Subcutaneous abdominal adipose tissue (tissue), 5 donors: Measurements from ENCODE around the gene SPRTN.
"Not testable (repeated sequence)": the region's sequence is repeated elsewhere in the genome, so short reads cannot be mapped to it uniquely, and the experiment has no call there.

Experiments used
- H3K27ac ChIP-seq: one replicate; pipeline ENCODE4 v1.7.0; 2013; ENCODE audit warnings: low read depth, mild to moderate bottlenecking, inconsistent platforms, low read length, moderate library complexity
- H3K27me3 ChIP-seq, 5 donors: one replicate each; pipeline ENCODE4 v1.7.0; 2013; ENCODE audit warnings: low read length in 5 of 5, inconsistent platforms in 1 of 5; ENCODE audit not compliant: control insufficient read depth in 5 of 5, insufficient read depth in 4 of 5
- H3K36me3 ChIP-seq, 5 donors: one replicate each; pipeline ENCODE4 v1.7.0; 2013; ENCODE audit warnings: low read length in 5 of 5; ENCODE audit not compliant: control insufficient read depth in 5 of 5, insufficient read depth in 5 of 5
- H3K4me1 ChIP-seq, 5 donors: one replicate each; pipeline ENCODE4 v1.7.0; 2013; ENCODE audit warnings: low read length in 5 of 5, mild to moderate bottlenecking in 3 of 5, moderate library complexity in 1 of 5; ENCODE audit not compliant: control insufficient read depth in 5 of 5, insufficient read depth in 5 of 5
- H3K4me3 ChIP-seq, 5 donors: one replicate each; pipeline ENCODE4 v1.7.0; 2013; ENCODE audit warnings: low read length in 5 of 5, low read depth in 1 of 5
- H3K9ac ChIP-seq, 5 donors: one replicate each; pipeline ENCODE4 v1.7.0; 2013; ENCODE audit warnings: low read length in 5 of 5, mild to moderate bottlenecking in 4 of 5, moderate library complexity in 3 of 5
- H3K9me3 ChIP-seq, 5 donors: one replicate each; pipeline ENCODE4 v1.7.0; 2013; ENCODE audit warnings: low read length in 5 of 5; ENCODE audit not compliant: control insufficient read depth in 5 of 5
- donor health status: healthy.
- donor health status: healthy.
- donor health status: healthy.
- donor health status: healthy.
- donor health status: healthy.

Gene SPRTN

GRCh38 chr1:231334952-231335351 is 3.1 kb upstream of the SPRTN start:
- peak overlapping the region in 3 of 5 donors; percentile 34 to 99 (median 42) for H3K4me3 ChIP-seq
- peaks cover 0 to 2% (median 0%) of the 10 kb centered on the region in 5 donors for H3K36me3 ChIP-seq
- peaks cover 12 to 66% (median 61%) of the 10 kb centered on the region in 5 donors for H3K4me1 ChIP-seq
- H3K9me3 ChIP-seq, result no peaks in the 10 kb centered on the region
- peak overlapping the region in 3 of 5 donors; percentile 14 to 57 (median 55) for H3K9ac ChIP-seq
- H3K27ac ChIP-seq, result no peak overlapping the region
- no peaks in the 10 kb centered on the region for H3K27me3 ChIP-seq

- H3K4me3 ChIP-seq, result peak overlapping the region; percentile 87 to 99 (median 96)
- H3K36me3 ChIP-seq, result peaks cover 0 to 3% (median 0%) of the 10 kb centered on the region in 5 donors
- H3K27ac ChIP-seq, result no peak overlapping the region
- H3K9ac ChIP-seq, result peak overlapping the region in 4 of 5 donors; percentile 34 to 99 (median 94)
- peaks cover 12 to 66% (median 61%) of the 10 kb centered on the region in 5 donors for H3K4me1 ChIP-seq
- H3K27me3 ChIP-seq, result no peaks in the 10 kb centered on the region
- H3K9me3 ChIP-seq, result no peaks in the 10 kb centered on the region
Measured at GRCh38 chr1:231335663-231336602, 2.2 kb upstream of the SPRTN start.

DNA sequence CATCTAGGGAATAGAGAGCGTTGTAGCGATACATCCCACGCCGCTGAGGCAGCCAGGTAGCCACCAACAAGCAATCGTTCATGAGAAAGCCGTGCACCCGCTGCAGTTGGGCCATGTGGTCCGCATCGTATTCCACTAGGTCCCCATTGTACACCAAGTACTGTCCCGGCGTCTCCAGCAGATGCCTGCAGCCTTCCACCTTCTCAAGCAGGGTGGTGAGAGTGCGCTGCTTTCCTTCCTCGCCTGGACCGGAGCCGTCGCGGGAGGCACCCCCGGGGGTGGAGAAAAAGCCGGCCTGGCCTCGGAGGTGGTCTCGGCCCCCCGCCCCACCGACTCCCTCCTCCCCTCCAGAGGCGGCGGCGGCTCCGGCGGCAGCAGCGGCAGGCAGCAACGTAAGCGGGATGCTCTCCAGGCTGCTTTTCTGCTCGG is 1.0 kb upstream of the SPRTN start:
- Histone ChIP-seq H3K4me1 (peaks cover 12 to 66% (median 61%) of the 10 kb centered on the region in 5 donors), H3K9me3 (no peaks in the 10 kb centered on the region), H3K27me3 (no peaks in the 10 kb centered on the region), H3K4me3 (peak overlapping the region; percentile 87 to 99 (median 96)), H3K9ac (peak overlapping the region; percentile 19 to 99 (median 98)), H3K27ac (peak overlapping the region; percentile 81), H3K36me3 (peaks cover 0 to 5% (median 3%) of the 10 kb centered on the region in 5 donors)

DNA sequence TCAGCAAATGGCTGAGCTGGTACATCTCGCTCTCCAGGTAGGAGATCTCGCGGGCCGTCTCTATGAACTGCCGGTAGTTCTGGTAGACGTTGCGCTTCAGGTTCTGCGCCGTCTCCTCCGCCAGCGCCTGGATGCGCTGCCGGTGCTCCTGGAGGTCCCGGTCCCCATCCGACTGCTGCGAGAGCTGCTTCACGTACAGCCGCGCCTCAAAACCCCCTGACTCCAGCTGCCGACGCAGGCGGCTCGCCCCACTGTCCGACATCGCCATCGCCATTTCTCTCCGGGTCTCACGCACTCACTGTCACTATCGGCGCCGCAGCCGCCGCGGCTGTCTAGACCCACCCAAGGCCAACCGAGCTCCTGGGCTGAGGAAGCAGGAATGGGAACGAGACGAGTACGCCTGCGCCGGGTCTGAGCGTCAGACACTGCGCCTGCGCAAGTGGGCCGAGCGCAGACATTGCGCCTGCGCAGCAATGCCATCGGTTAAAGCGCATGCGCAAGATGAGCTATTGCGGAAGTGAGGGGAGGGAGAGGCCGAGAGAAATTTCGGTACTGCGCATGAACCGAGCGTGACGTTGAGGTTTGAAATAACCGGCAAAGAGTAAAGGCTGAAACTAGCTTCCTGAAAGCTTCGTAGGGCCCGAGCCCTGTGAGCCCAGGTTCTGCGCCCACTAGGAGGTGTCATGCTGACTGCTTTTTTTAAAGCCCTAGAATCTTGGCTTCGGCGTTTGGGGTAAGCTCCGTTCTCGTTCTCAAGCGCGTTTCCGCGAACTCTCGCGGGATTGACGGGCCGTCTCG is 422 bp upstream of the SPRTN start, which contains the start of gene EXOC8:
Gene EXOC8, minus strand, starts transcription at position 381 of the 798 bp plus-strand sequence. Its CDS starts 107 bp downstream, at position 274.
- Histone ChIP-seq H3K4me1 (peaks cover 12 to 64% (median 60%) of the 10 kb centered on the region in 5 donors), H3K27me3 (no peaks in the 10 kb centered on the region), H3K9ac (peak within 1 kb of the TSS; percentile 40 to 99 (median 98)), H3K4me3 (peak within 1 kb of the TSS; percentile 91 to 99 (median 97)), H3K9me3 (no peaks in the 10 kb centered on the region), H3K27ac (peak within 1 kb of the TSS; percentile 81), H3K36me3 (peaks cover 0 to 7% (median 3%) of the 10 kb centered on the region in 5 donors)

DNA sequence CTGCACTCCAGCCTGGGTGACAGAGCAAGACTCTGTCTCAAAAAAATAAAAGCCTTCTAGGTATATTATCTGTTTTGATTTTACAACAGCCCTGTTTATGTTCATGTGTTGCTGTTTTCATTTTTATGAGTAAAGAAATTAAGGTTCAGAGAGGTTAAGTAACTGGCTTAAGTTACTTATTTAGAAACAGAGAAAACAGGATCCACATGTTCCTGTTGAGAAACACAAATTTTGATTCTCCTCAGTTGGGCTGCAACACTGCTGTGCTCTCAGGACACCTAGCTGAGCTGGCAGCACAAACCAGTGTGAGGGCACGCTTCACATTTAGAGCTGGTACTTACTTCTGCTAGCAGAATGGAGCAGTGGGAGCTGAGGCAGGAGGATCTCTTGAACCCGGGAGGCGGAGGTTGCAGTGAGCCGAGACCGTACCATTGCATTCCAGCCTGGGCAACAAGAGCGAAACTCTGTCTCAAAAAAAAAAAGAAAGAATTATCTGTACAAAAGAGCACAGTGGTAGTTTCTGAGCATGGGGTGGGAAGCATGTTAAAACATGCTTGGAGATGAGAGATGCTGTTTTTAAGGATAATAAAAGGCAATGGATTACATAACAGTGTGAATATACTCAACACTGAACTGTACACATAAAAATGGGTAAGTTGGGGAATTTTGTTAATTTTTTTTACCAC is 2.4 kb downstream of the SPRTN start:
- Histone ChIP-seq H3K9ac (no peak overlapping the region), H3K36me3 (peaks cover 0 to 14% (median 5%) of the 10 kb centered on the region in 5 donors), H3K27ac (no peak overlapping the region), H3K4me1 (peaks cover 8 to 37% (median 33%) of the 10 kb centered on the region in 5 donors), H3K4me3 (no peak overlapping the region), H3K27me3 (no peaks in the 10 kb centered on the region), H3K9me3 (no peaks in the 10 kb centered on the region)

GRCh38 chr1:231347961-231348360 is 9.9 kb downstream of the SPRTN start:
- H3K36me3 ChIP-seq, result peaks cover 28 to 49% (median 31%) of the 10 kb centered on the region in 5 donors
- H3K9me3 ChIP-seq, result no peaks in the 10 kb centered on the region
- peaks cover 0 to 7% (median 2%) of the 10 kb centered on the region in 5 donors for H3K4me1 ChIP-seq
- H3K27me3 ChIP-seq, result no peaks in the 10 kb centered on the region
- no peak overlapping the region for H3K27ac ChIP-seq
- H3K9ac ChIP-seq, result no peak overlapping the region
- H3K4me3 ChIP-seq, result no peak overlapping the region

GRCh38 chr1:231348442-231348841 is 10.3 kb downstream of the SPRTN start:
- no peaks in the 10 kb centered on the region for H3K9me3 ChIP-seq
- H3K4me3 ChIP-seq, result no peak overlapping the region
- H3K27ac ChIP-seq, result no peak overlapping the region
- no peaks in the 10 kb centered on the region for H3K27me3 ChIP-seq
- H3K4me1 ChIP-seq, result peaks cover 0 to 7% (median 2%) of the 10 kb centered on the region in 5 donors
- H3K9ac ChIP-seq, result no peak overlapping the region
- H3K36me3 ChIP-seq, result peaks cover 29 to 50% (median 33%) of the 10 kb centered on the region in 5 donors

DNA sequence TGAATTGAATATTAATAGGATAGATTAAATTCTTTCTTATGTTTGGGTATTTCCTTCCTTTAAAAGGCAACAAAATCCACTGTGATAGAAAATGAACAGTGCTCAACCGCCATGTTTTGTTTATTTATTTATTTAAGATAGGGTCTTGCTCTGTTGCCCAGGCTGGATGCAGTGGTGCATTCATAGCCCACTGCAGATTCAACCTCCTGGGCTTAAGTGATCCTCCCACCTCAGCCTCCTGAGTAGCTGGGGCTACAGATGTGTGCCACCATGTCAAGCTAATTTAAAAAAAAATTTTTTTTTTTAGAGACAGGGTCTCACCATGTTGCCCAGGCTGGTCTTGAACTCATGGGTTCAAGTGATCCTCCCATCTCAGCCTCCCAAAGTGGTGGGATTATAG is 10.8 kb downstream of the SPRTN start:
- H3K27me3 ChIP-seq, H3K27ac ChIP-seq, H3K9me3 ChIP-seq, H3K4me1 ChIP-seq, H3K9ac ChIP-seq, H3K4me3 ChIP-seq: not testable (repeated sequence)
- H3K36me3 ChIP-seq, result peaks cover 26 to 48% (median 33%) of the 10 kb centered on the region in 5 donors

GRCh38 chr1:231351816-231352215 is 13.7 kb downstream of the SPRTN start:
- Histone ChIP-seq H3K27ac (no peak overlapping the region), H3K36me3 (peaks cover 26 to 49% (median 33%) of the 10 kb centered on the region in 5 donors), H3K9me3 (no peaks in the 10 kb centered on the region)

More at GRCh38 chr1:231351816-231352215, 13.7 kb downstream of the SPRTN start:
- no peak overlapping the region for H3K4me3 ChIP-seq
- no peak overlapping the region for H3K9ac ChIP-seq
- H3K4me1 ChIP-seq, result peaks cover 0 to 7% (median 2%) of the 10 kb centered on the region in 5 donors
- H3K27me3 ChIP-seq, result no peaks in the 10 kb centered on the region
